GM13977 (cell line): ENCODE results near the gene PSME3IP1.

Source experiments
- DNase-seq: peaks from one replicate; pipeline ENCODE4 v3.0.0; 2012; ENCODE audit warnings: low spot score
- in situ Hi-C: fragments of 300-500 bp; cut with MboI; formaldehyde crosslinking; loops from one replicate; pipeline ENCODE4 v1.12.0; 2022; ENCODE audit warnings: low sequenced_read_pairs, low pct_unique_long_range_greater_than_20kb, mixed read lengths, inconsistent platforms; ENCODE audit not compliant: unreplicated experiment
- TF ChIP-seq, protein P1 (sequence below): IDR thresholded peaks from 2 replicates; pipeline ENCODE4 v1.5.1; 2012; ENCODE audit warnings: mild to moderate bottlenecking, control low read depth; ENCODE audit not compliant: insufficient read depth; ENCODE audit errors: extremely low read depth, missing control alignments

PSME3IP1 gene

DNA sequence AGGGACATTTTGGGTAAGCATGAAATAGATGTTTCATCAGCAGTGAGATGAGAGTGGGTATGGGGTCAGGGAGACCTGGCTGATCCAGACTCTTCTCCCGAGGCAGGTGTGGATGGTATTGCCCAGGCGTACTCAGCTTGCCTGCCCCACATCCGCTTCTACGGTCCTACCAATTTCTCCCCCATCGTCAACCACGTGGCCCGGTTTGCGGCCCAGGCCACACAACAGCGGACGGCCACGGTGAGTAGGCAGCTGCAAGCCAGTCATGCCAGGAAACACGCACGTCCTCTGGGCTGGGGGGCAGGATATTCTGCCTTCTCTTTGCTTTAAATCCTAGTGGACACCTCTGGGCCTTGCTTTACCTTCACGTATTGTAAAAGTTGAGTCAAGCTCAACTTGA lies 48.8 kb downstream of the PSME3IP1 start:
- DNase-seq: no peak
- TF ChIP-seq, protein P1, sequence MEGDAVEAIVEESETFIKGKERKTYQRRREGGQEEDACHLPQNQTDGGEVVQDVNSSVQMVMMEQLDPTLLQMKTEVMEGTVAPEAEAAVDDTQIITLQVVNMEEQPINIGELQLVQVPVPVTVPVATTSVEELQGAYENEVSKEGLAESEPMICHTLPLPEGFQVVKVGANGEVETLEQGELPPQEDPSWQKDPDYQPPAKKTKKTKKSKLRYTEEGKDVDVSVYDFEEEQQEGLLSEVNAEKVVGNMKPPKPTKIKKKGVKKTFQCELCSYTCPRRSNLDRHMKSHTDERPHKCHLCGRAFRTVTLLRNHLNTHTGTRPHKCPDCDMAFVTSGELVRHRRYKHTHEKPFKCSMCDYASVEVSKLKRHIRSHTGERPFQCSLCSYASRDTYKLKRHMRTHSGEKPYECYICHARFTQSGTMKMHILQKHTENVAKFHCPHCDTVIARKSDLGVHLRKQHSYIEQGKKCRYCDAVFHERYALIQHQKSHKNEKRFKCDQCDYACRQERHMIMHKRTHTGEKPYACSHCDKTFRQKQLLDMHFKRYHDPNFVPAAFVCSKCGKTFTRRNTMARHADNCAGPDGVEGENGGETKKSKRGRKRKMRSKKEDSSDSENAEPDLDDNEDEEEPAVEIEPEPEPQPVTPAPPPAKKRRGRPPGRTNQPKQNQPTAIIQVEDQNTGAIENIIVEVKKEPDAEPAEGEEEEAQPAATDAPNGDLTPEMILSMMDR: no peak
- in situ Hi-C loops: no loop called here

- TF ChIP-seq, protein P1: no peak
- no peak for DNase-seq
- in situ Hi-C loops: no loop called here
These were observed 50.9 kb downstream of the PSME3IP1 start for GRCh38 chr16:57134982-57135381.

- TF ChIP-seq, protein P1: no peak
- in situ Hi-C loops: no loop called here
- DNase-seq: no peak
These were observed 52.0 kb downstream of the PSME3IP1 start for GRCh38 chr16:57133886-57134285.

- TF ChIP-seq, protein P1: no peak
- in situ Hi-C loops: no loop called here
- DNase-seq: no peak
These were observed 52.8 kb downstream of the PSME3IP1 start for GRCh38 chr16:57133031-57133430.

GRCh38 chr16:57132470-57132869 lies 53.4 kb downstream of the PSME3IP1 start:
- in situ Hi-C loops: no loop called here
- no peak for DNase-seq
- TF ChIP-seq, protein P1: no peak

- TF ChIP-seq, protein P1: no peak
- in situ Hi-C loops: no loop called here
- DNase-seq: no peak
These were observed 54.4 kb downstream of the PSME3IP1 start for GRCh38 chr16:57131351-57131970.
